ENCODE measurements around the gene ZNF264.

ZNF264 gene

GRCh38 chr19:57161985-57162539 is 29.2 kb upstream of the ZNF264 start:
- no peak for TF ChIP-seq CTCF (conservative IDR thresholded peaks at IDR 0.05; ENCODE audit: low read length)
- no peak for TF ChIP-seq EZH2phosphoT487 (IDR thresholded peaks at IDR 0.05; ENCODE audit: borderline replicate concordance)
- H3K9ac ChIP-seq (ENCODE audit: low read depth, low read length, poor library complexity, severe bottlenecking), result no peak overlapping the region
- H2AFZ ChIP-seq (ENCODE audit: low read length), result no peak overlapping the region
- no peaks in the 10 kb centered on the region for H3K79me2 ChIP-seq (ENCODE audit: insufficient read depth, low read length)
- H3K4me1 ChIP-seq (ENCODE audit: insufficient read depth, low read length, poor library complexity, severe bottlenecking), result no peaks in the 10 kb centered on the region
- peaks cover 4% of the 10 kb centered on the region; the same call in 1 of the 2 replicates for H3K9me3 ChIP-seq (ENCODE audit: insufficient read depth, low read depth, low read length)
- no peaks in the 10 kb centered on the region for H3F3A ChIP-seq (ENCODE audit: low read depth)
- no peak overlapping the region for H3K4me2 ChIP-seq (ENCODE audit: low read depth, low read length, poor library complexity, severe bottlenecking)
- no peaks in the 10 kb centered on the region for H3K27me3 ChIP-seq (ENCODE audit: insufficient read depth, low read length, poor library complexity, severe bottlenecking)
- H4K20me1 ChIP-seq (ENCODE audit: insufficient read depth, low read length, poor library complexity, severe bottlenecking), result no peaks in the 10 kb centered on the region
- no peaks in the 10 kb centered on the region for H3K9me2 ChIP-seq (replicated peaks; ENCODE audit: low read depth, low read length)
- no peak overlapping the region for H3K4me3 ChIP-seq (ENCODE audit: low read length, poor library complexity, severe bottlenecking)
- no peaks in the 10 kb centered on the region for H3K36me3 ChIP-seq (ENCODE audit: insufficient read depth, low read length)

GRCh38 chr19:57165846-57166245 is 25.5 kb upstream of the ZNF264 start:
- Histone ChIP-seq H3K36me3 (ENCODE audit: insufficient read depth, low read length) (no peaks in the 10 kb centered on the region), H3K9me2 (replicated peaks; ENCODE audit: low read depth, low read length) (no peaks in the 10 kb centered on the region), H3F3A (ENCODE audit: low read depth) (no peaks in the 10 kb centered on the region), H3K4me3 (ENCODE audit: low read length, poor library complexity, severe bottlenecking) (no peak overlapping the region), H3K4me1 (ENCODE audit: insufficient read depth, low read length, poor library complexity, severe bottlenecking) (no peaks in the 10 kb centered on the region), H3K79me2 (ENCODE audit: insufficient read depth, low read length) (no peaks in the 10 kb centered on the region), H4K20me1 (ENCODE audit: insufficient read depth, low read length, poor library complexity, severe bottlenecking) (no peaks in the 10 kb centered on the region), H3K4me2 (ENCODE audit: low read depth, low read length, poor library complexity, severe bottlenecking) (no peak overlapping the region), H2AFZ (ENCODE audit: low read length) (no peak overlapping the region), H3K9me3 (ENCODE audit: insufficient read depth, low read depth, low read length) (peaks cover 4% of the 10 kb centered on the region; the same call in 1 of the 2 replicates), H3K9ac (ENCODE audit: low read depth, low read length, poor library complexity, severe bottlenecking) (no peak overlapping the region), H3K27me3 (ENCODE audit: insufficient read depth, low read length, poor library complexity, severe bottlenecking) (no peaks in the 10 kb centered on the region)
- TF ChIP-seq CTCF (conservative IDR thresholded peaks at IDR 0.05; ENCODE audit: low read length), result no peak
- no peak for TF ChIP-seq EZH2phosphoT487 (IDR thresholded peaks at IDR 0.05; ENCODE audit: borderline replicate concordance)

DNA sequence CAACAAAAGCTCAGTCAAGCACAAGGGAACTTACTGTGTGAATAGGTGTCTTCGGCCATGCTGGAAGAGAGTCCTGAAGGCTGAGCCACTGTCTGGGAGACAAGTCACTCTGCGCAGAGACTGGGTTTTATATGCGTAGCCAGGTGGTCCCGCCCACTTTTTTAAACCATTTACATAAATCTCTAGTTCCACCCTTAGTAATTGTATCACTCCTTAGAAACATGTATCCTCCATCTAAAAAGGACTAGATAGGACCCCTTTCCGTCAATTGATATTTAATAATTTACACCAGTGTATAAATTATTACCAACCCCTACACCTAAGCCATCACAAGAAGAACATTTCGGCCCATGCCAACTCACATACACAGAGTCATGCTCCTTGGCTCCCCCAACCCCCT is 23.9 kb upstream of the ZNF264 start, which contains the start of gene DUXA:
Gene DUXA (minus strand): TSS at position 101 of the 400 bp plus-strand sequence. CDS start 42 bp downstream, at position 59.
- Histone ChIP-seq H3K79me2 (ENCODE audit: insufficient read depth, low read length) (no peaks in the 10 kb centered on the region), H3K9me3 (ENCODE audit: insufficient read depth, low read depth, low read length) (peaks cover 4% of the 10 kb centered on the region; the same call in 1 of the 2 replicates), H3K9me2 (replicated peaks; ENCODE audit: low read depth, low read length) (no peaks in the 10 kb centered on the region), H2AFZ (ENCODE audit: low read length) (no peak within 1 kb of the TSS), H3K9ac (ENCODE audit: low read depth, low read length, poor library complexity, severe bottlenecking) (no peak within 1 kb of the TSS), H3K27me3 (ENCODE audit: insufficient read depth, low read length, poor library complexity, severe bottlenecking) (no peaks in the 10 kb centered on the region), H3K4me2 (ENCODE audit: low read depth, low read length, poor library complexity, severe bottlenecking) (no peak within 1 kb of the TSS), H3K36me3 (ENCODE audit: insufficient read depth, low read length) (no peaks in the 10 kb centered on the region), H3F3A (ENCODE audit: low read depth) (no peaks in the 10 kb centered on the region), H3K4me1 (ENCODE audit: insufficient read depth, low read length, poor library complexity, severe bottlenecking) (no peaks in the 10 kb centered on the region), H4K20me1 (ENCODE audit: insufficient read depth, low read length, poor library complexity, severe bottlenecking) (no peaks in the 10 kb centered on the region), H3K4me3 (ENCODE audit: low read length, poor library complexity, severe bottlenecking) (no peak within 1 kb of the TSS)
- no peak for TF ChIP-seq CTCF (conservative IDR thresholded peaks at IDR 0.05; ENCODE audit: low read length)
- no peak for TF ChIP-seq EZH2phosphoT487 (IDR thresholded peaks at IDR 0.05; ENCODE audit: borderline replicate concordance)

All from Loucy (cell line).